Thymus (tissue), 11 donors: ENCODE data around the gene YEATS2. TPM values are rescaled to one million over a fixed set of nuclear protein-coding genes. Genes with fewer than 3 reads are reported as not detected.
"Not testable (repeated sequence)": the region's sequence is repeated elsewhere in the genome, so short reads cannot be mapped to it uniquely, and the experiment has no call there.

Experiments
- DNase-seq, 9 donors: peaks; one replicate each; pipeline ENCODE4 v3.0.0-alpha.2; 2013; ENCODE audit warnings: low spot score in 9 of 9, low read depth in 6 of 9, missing footprints in 1 of 9
- H3K27ac ChIP-seq, 2 donors: one replicate each; pipeline ENCODE4 v1.5.1; 2013; ENCODE audit warnings: control low read depth in 1 of 2, low read depth in 1 of 2, low read length in 1 of 2, mild to moderate bottlenecking in 1 of 2, moderate library complexity in 1 of 2
- H3K27me3 ChIP-seq, 2 donors: one replicate each; pipeline ENCODE4 v1.5.1; 2013; ENCODE audit warnings: low read length in 1 of 2; ENCODE audit not compliant: control insufficient read depth in 2 of 2, insufficient read depth in 1 of 2
- H3K36me3 ChIP-seq, 2 donors: one replicate each; pipeline ENCODE4 v1.5.1; 2013; ENCODE audit warnings: low read length in 1 of 2, mild to moderate bottlenecking in 1 of 2, moderate library complexity in 1 of 2; ENCODE audit not compliant: control insufficient read depth in 2 of 2, insufficient read depth in 2 of 2
- H3K4me1 ChIP-seq, 2 donors: one replicate each; pipeline ENCODE4 v1.5.1; 2013; ENCODE audit warnings: low read length in 2 of 2; ENCODE audit not compliant: control insufficient read depth in 2 of 2, insufficient read depth in 2 of 2
- H3K4me3 ChIP-seq, 2 donors: one replicate each; pipeline ENCODE4 v1.5.1; 2013; ENCODE audit warnings: low read length in 2 of 2, control low read depth in 1 of 2, mild to moderate bottlenecking in 1 of 2
- H3K9me3 ChIP-seq, 2 donors: one replicate each; pipeline ENCODE4 v1.5.1; 2013; ENCODE audit warnings: low read length in 1 of 2, mild to moderate bottlenecking in 1 of 2; ENCODE audit not compliant: control insufficient read depth in 2 of 2, insufficient read depth in 1 of 2
- WGBS: extraction: QIAGEN DNeasy Blood & Tissue Kit; methylation state at CpG from one replicate; pipeline ENCODE4 v1.1.7; 2013; 5-methylcytosine and 5-hydroxymethylcytosine counted together
- polyA plus RNA-seq: library from polyadenylated mRNA; stranded (reverse); fragments of 200-250 nt; gene quantifications from one replicate; pipeline ENCODE4 v1.2.3, GENCODE V29; 2013
- total RNA-seq: library from RNA; stranded (reverse); fragments of 120-200 nt; gene quantifications from one replicate; pipeline ENCODE4 v1.2.4, GENCODE V29; 2013
- donor health status: healthy.

Gene YEATS2
- total and polyA plus RNA-seq, 2 donors: 11.0 to 27.9 TPM

DNA sequence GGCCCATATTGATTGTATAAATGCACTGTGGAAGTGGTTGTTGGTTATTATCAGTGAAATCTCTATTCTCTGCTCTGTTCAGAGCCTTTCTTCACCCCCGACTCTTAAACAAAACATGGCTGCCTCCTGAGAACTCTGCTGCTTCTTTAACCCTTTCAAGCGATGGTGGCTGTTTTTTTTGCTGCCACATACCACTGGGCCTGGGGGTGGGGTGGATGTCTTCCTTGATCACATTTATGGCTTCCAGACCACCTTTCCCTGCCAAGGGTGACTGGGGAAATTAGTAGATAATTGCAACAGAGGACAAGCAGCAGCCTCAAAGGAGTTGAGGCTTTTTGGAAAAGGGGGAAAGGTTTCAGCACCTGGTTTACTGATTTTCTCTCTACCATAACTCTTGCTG is 32.8 kb downstream of the YEATS2 start:
- no peak overlapping the region for H3K27ac ChIP-seq
- no peaks in the 10 kb centered on the region for H3K4me1 ChIP-seq
- no peaks in the 10 kb centered on the region for H3K27me3 ChIP-seq
- 92% methylated on average over 2 of the region's 2 CpGs for WGBS
- no peaks in the 10 kb centered on the region for H3K9me3 ChIP-seq
- no peak for DNase-seq
- H3K4me3 ChIP-seq: no peak overlapping the region
- H3K36me3 ChIP-seq: peaks cover 27 to 77% of the 10 kb centered on the region in 2 donors

DNA sequence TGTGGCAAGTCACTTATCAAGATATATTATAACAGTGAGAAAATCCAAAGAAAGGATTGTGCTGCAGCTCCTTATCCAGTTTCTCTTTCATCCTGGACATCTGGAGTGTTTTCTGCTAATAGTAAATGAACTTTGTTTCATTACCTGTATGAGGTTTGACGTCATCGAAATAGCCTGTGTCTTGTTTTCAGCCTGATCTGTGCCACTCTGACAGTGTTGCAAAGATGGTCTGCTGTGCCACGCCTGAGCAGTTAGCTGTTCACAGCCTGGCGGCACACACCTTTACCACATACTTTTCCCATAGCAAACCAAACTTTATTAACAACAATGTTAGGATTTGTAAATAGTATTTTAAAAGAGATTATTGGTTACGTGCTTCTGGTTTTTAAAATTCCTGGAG is 34.0 kb downstream of the YEATS2 start:
- Histone ChIP-seq H3K36me3 (peaks cover 29 to 76% of the 10 kb centered on the region in 2 donors), H3K27me3 (no peaks in the 10 kb centered on the region), H3K27ac (no peak overlapping the region), H3K9me3 (no peaks in the 10 kb centered on the region), H3K4me3 (no peak overlapping the region), H3K4me1 (no peaks in the 10 kb centered on the region)
- no peak for DNase-seq
- 99% methylated on average over 5 of the region's 5 CpGs for WGBS

DNA sequence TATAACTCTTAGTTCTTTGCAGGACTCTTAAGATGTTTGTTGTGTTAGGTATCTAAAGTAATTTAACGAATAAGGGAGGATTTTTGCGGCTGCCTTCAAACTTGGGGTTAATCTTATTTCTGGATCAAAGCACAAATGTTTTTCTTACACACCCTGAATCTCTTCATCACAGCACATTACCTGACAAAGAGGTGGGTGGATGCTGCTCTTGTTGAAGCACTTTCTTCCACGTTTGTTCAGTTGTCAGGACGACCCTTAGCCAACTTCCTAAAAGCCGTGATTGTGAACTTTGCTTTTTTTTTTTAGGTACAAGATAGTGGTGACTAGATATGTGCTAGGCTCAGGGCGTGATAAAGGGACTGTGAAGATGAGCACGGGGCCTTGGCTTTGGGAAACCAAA is 36.0 kb downstream of the YEATS2 start:
- DNase-seq: no peak
- H3K4me1 ChIP-seq: no peaks in the 10 kb centered on the region
- no peaks in the 10 kb centered on the region for H3K27me3 ChIP-seq
- peaks cover 28 to 71% of the 10 kb centered on the region in 2 donors for H3K36me3 ChIP-seq
- 94% methylated on average over 7 of the region's 7 CpGs for WGBS
- H3K27ac ChIP-seq: no peak overlapping the region
- no peaks in the 10 kb centered on the region for H3K9me3 ChIP-seq
- no peak overlapping the region for H3K4me3 ChIP-seq

DNA sequence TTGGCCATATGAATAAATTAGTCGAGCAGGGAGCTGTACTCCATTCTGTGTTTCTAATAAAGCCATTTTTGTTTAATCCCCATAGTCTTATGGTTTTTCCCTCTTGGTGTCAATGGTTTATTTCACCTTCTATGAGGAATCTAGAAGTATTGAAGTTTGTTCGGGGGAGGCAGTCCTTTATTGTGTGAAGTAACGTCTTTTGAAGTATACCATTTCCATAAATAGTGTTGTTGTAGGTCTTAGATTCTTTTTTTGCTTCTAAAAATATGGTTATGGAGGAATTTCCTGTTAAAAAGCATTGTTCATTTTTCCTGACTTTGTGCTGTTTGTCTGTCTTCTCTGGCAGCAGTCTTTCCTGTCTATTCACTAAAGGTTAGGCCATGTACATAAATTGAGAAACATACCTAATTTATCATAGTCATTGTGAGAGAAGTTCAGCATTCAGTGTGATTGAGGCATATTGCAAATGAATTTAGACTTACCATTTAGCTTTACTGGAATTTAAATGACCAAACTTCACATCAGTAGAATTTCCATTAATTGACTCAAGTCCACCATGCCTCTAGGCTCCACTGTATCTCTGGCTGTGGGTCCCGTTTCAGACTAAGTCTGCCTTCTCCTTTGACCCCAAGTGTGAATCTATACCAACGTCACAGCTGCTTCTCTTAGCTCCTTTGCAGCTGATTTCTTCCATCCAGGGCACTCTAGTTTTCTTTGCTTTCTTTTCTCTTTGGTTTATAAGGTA is 37.3 kb downstream of the YEATS2 start:
- WGBS: 93% methylated on average over 5 of the region's 5 CpGs
- Histone ChIP-seq H3K27me3 (no peaks in the 10 kb centered on the region), H3K4me3 (no peak overlapping the region), H3K9me3 (no peaks in the 10 kb centered on the region), H3K27ac (no peak overlapping the region), H3K36me3 (peaks cover 25 to 62% of the 10 kb centered on the region in 2 donors), H3K4me1 (no peaks in the 10 kb centered on the region)
- no peak for DNase-seq

DNA sequence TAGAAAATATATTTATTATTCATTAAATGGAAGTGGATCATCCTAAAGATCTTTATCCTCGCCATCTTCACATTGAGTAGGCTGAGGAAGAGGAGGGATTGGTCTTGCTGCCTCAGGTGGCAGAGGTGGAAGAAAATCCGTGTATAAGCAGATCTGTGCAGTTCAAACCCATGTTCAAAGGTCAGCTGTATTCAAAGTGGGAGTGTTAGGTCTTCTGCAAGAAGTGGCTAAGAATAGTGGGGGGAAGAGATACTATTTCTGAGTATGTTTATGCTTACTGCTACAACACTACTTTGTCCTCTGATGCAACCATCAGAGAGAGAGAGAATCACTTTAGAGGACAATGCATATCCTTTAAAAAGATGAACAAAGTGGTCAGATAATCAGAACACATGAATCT is 39.5 kb downstream of the YEATS2 start:
- peaks cover 18 to 64% of the 10 kb centered on the region in 2 donors for H3K36me3 ChIP-seq
- H3K4me1 ChIP-seq: no peaks in the 10 kb centered on the region
- no peaks in the 10 kb centered on the region for H3K9me3 ChIP-seq
- WGBS: 97% methylated on average over 2 of the region's 2 CpGs
- DNase-seq: no peak
- no peaks in the 10 kb centered on the region for H3K27me3 ChIP-seq
- H3K27ac ChIP-seq: no peak overlapping the region
- H3K4me3 ChIP-seq: no peak overlapping the region

DNA sequence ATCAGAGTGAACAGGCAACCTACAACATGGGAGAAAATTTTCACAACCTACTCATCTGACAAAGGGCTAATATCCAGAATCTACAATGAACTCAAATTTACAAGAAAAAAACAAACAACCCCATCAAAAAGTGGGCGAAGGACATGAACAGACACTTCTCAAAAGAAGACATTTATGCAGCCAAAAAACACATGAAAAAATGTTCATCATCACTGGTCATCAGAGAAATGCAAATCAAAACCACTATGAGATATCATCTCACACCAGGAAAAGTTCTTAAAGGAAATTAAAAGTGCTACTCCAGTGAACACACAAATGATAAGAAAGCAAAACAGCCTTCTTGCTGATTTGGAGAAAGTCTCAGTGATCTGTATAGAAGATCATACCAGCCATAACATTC is 42.6 kb downstream of the YEATS2 start:
- H3K27ac ChIP-seq, H3K4me1 ChIP-seq, H3K4me3 ChIP-seq, H3K27me3 ChIP-seq, H3K9me3 ChIP-seq, DNase-seq: not testable (repeated sequence)
- WGBS: no CpG with 5 or more reads among the region's 1 CpG
- peaks cover 8 to 56% of the 10 kb centered on the region in 2 donors for H3K36me3 ChIP-seq

DNA sequence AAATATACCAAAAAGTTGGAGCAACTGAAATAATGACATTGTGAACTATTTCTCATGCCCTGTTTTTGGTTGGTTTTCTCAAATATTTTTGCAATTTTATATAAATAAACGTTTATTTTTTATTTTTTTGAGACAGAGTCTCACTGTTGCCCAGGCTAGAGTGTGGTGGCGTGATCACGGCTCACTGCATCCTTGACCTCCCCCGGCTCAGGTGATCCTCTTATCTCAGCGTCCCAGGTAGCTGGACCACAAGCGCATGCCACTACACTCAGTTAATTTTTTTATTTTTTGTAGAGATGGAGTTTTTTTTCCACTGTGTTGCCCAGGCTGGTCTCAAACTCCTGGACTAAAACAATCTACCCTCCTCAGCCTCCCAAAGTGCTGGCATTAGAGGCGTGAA is 45.6 kb downstream of the YEATS2 start:
- Histone ChIP-seq H3K4me3 (no peak overlapping the region), H3K27me3 (no peaks in the 10 kb centered on the region), H3K36me3 (peaks cover 11 to 46% of the 10 kb centered on the region in 2 donors), H3K27ac (no peak overlapping the region), H3K9me3 (no peaks in the 10 kb centered on the region), H3K4me1 (no peaks in the 10 kb centered on the region)
- no peak for DNase-seq
- WGBS: 96% methylated on average over 7 of the region's 7 CpGs

DNA sequence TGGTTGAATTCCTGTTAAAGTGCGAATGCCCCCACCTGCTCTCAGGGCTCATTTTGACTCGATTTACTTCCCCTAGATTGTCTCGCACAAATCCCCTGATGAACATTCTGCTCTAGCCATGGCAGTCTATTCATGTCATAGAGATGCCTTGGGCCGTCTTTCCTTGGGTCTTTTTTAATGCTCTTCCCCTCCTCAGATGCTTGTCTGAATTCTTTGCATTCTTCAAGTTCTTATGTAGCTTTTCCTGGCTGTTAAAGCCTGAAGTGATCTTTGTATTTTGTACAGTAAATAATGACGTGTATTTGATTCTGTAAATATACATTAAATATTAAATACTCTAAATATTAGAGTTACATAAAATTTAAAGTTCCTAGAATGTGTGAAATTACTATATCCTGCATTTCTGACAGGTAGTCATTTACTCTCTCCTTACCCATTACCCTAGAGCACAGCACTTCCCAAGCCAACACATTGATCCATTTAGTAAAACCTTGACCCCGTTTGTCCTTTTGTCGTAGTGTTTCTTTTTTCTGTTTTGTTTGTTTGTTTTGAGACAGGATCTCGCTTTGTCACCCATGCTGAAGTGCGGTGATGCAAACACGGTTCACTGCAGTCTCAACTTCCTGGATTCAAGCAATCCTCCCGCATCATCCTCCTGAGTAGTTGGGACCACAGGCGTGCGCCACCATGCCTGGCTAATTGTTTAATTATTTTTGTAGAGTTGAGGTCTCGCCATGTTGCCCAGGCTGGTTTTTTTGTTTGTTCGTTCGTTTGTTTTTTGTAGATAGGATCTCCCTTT is 47.9 kb downstream of the YEATS2 start:
- Histone ChIP-seq H3K4me1 (no peaks in the 10 kb centered on the region), H3K9me3 (no peaks in the 10 kb centered on the region), H3K27me3 (no peaks in the 10 kb centered on the region), H3K36me3 (peaks cover 21 to 62% of the 10 kb centered on the region in 2 donors), H3K27ac (no peak overlapping the region), H3K4me3 (no peak overlapping the region)
- 97% methylated on average over 16 of the region's 16 CpGs for WGBS
- no peak for DNase-seq

DNA sequence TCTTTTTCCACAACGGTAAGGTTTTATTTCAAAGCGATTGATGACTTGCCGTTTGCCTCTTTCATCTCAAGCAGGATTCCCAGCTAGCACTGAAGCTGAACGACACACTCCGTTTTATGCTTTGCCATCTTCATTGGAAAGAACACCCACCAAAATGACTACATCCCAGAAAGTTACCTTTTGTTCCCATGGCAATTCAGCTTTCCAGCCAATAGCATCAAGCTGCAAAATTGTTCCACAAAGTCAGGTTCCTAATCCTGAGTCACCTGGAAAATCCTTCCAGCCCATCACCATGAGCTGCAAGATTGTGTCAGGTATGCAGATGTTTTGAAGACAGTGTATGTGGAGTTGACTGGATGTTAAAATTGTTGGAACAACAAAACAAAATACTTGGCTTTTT is 56.5 kb downstream of the YEATS2 start:
- no peaks in the 10 kb centered on the region for H3K4me1 ChIP-seq
- H3K36me3 ChIP-seq: peaks cover 32 to 73% of the 10 kb centered on the region in 2 donors
- no peaks in the 10 kb centered on the region for H3K9me3 ChIP-seq
- WGBS: 95% methylated on average over 5 of the region's 5 CpGs
- H3K27me3 ChIP-seq: no peaks in the 10 kb centered on the region
- DNase-seq: no peak
- no peak overlapping the region for H3K27ac ChIP-seq
- no peak overlapping the region for H3K4me3 ChIP-seq
